Measurements from ENCODE around the gene MANEAL. TPM values are rescaled to one million over a fixed set of nuclear protein-coding genes. Genes with fewer than 3 reads are reported as not detected.

MANEAL gene
- total RNA-seq, 1 donor, result 1.3 TPM

Other genes with a start within 250 kb of the MANEAL start
- 11.0 TPM for gene SNIP1, start 239.6 kb upstream of the MANEAL start, total RNA-seq
- gene DNALI1, start 236.9 kb upstream of the MANEAL start, total RNA-seq, result 0.54 TPM
- 22.6 TPM for gene GNL2, start 197.9 kb upstream of the MANEAL start, total RNA-seq
- not detected for gene RSPO1, start 159.0 kb upstream of the MANEAL start, total RNA-seq
- gene CDCA8, start 101.3 kb upstream of the MANEAL start, total RNA-seq, result 1.6 TPM
- under 0.01 TPM for gene EPHA10, start 28.7 kb upstream of the MANEAL start, total RNA-seq
- gene C1orf122, start 13.9 kb downstream of the MANEAL start, total RNA-seq, result 6.5 TPM
- 26.9 TPM for gene YRDC, start 14.4 kb downstream of the MANEAL start, total RNA-seq
- 3.0 TPM for gene MTF1, start 65.7 kb downstream of the MANEAL start, total RNA-seq
- 50.4 TPM for gene INPP5B, start 153.2 kb downstream of the MANEAL start, total RNA-seq
- gene SF3A3, start 196.2 kb downstream of the MANEAL start, total RNA-seq, result 26.9 TPM
- gene FHL3, start 211.7 kb downstream of the MANEAL start, total RNA-seq, result 63.0 TPM
- 11.3 TPM for gene UTP11, start 218.9 kb downstream of the MANEAL start, total RNA-seq